WTC11 (cell line): ENCODE results near the gene SCN4A. TPM values are rescaled to one million over a fixed set of nuclear protein-coding genes. Genes with fewer than 3 reads are reported as not detected.

ENCODE experiments used
- ATAC-seq: fragments of 200-7000 bp; cut with Tn5 transposase; 2 replicates; pipeline ENCODE4 v1.10.0; 2021; ENCODE audit warnings: mild to moderate bottlenecking, moderate library complexity
- CTCF ChIA-PET: fragments of 300-600 bp; sonication (Branson Sonifier 250); formaldehyde crosslinking; loops from one replicate; lab custom pipeline; 2021; ENCODE audit warnings: antibody characterized with exemption; lab: Charles Lee
- POLR2A ChIA-PET: fragments of 350-600 bp; sonication (Branson Sonifier 250); formaldehyde crosslinking; loops from one replicate; lab custom pipeline; 2021; ENCODE audit warnings: antibody characterized with exemption; lab: Charles Lee
- DNase-seq: peaks from one replicate; pipeline ENCODE4 v3.0.0; 2021; ENCODE audit warnings: low spot score
- H3K27ac Mint-ChIP-seq: 2 replicates; pipeline ENCODE4 v1.8.0; 2021; ENCODE audit warnings: mixed read lengths
- H3K27me3 Mint-ChIP-seq: 2 replicates; pipeline ENCODE4 v1.8.0; 2021; ENCODE audit warnings: low read depth, mild to moderate bottlenecking, moderate library complexity, mixed read lengths
- H3K36me3 Mint-ChIP-seq: 2 replicates; pipeline ENCODE4 v1.8.0; 2021; ENCODE audit warnings: mixed read lengths
- H3K4me1 Mint-ChIP-seq: 2 replicates; pipeline ENCODE4 v1.8.0; 2022; ENCODE audit warnings: mixed read lengths
- H3K4me3 Mint-ChIP-seq: 2 replicates; pipeline ENCODE4 v1.8.0; 2021; ENCODE audit warnings: mild to moderate bottlenecking, moderate library complexity, mixed read lengths
- H3K9me3 Mint-ChIP-seq: 2 replicates; pipeline ENCODE4 v1.8.0; 2021; ENCODE audit warnings: mixed read lengths
- ARID4B ChIP-seq: sonication (generic); formaldehyde crosslinking; IDR thresholded peaks from 2 replicates; pipeline ENCODE4 v1.8.0; 2023; ENCODE audit warnings: missing genetic modification reagents, mild to moderate bottlenecking, borderline replicate concordance
- CBFB ChIP-seq: sonication (generic); formaldehyde crosslinking; IDR thresholded peaks from 2 replicates; pipeline ENCODE4 v1.8.1; 2022; ENCODE audit warnings: mild to moderate bottlenecking, low read depth, missing genetic modification reagents
- HMGA2 ChIP-seq: fragments of 250-450 bp; sonication (Bioruptor Pico); IDR thresholded peaks from 2 replicates; pipeline ENCODE4 v1.4.0; 2021; ENCODE audit warnings: mild to moderate bottlenecking, moderate library complexity
- IRF2 ChIP-seq: sonication (generic); formaldehyde crosslinking; IDR thresholded peaks from 2 replicates; pipeline ENCODE4 v1.8.0; 2022; ENCODE audit warnings: low read depth, missing genetic modification reagents, borderline replicate concordance
- JAZF1 ChIP-seq: fragments of 250-450 bp; sonication (Bioruptor Pico); IDR thresholded peaks from 2 replicates; pipeline ENCODE4 v1.9.0; 2021; ENCODE audit warnings: moderate library complexity, mild to moderate bottlenecking, inconsistent platforms
- NFYB ChIP-seq: sonication (generic); formaldehyde crosslinking; conservative IDR thresholded peaks from 2 replicates; pipeline ENCODE4 v1.8.0; 2022; ENCODE audit warnings: low read depth, missing genetic modification reagents
- NR3C1 ChIP-seq: sonication (generic); formaldehyde crosslinking; conservative IDR thresholded peaks from 2 replicates; pipeline ENCODE4 v1.8.1; 2023; ENCODE audit warnings: low read depth, mild to moderate bottlenecking, missing genetic modification reagents
- RELA ChIP-seq: sonication (generic); formaldehyde crosslinking; IDR thresholded peaks from 2 replicates; pipeline ENCODE4 v1.8.1; 2022; ENCODE audit warnings: missing genetic modification reagents, mild to moderate bottlenecking, borderline replicate concordance
- SMAD3 ChIP-seq: sonication (generic); formaldehyde crosslinking; IDR thresholded peaks from 2 replicates; pipeline ENCODE4 v1.8.0; 2022; ENCODE audit warnings: missing genetic modification reagents, mild to moderate bottlenecking, borderline replicate concordance
- TEAD1 ChIP-seq: sonication (generic); formaldehyde crosslinking; IDR thresholded peaks from 2 replicates; pipeline ENCODE4 v1.8.0; 2022; ENCODE audit warnings: mild to moderate bottlenecking, missing genetic modification reagents
- TP53 ChIP-seq: sonication (generic); formaldehyde crosslinking; IDR thresholded peaks from 2 replicates; pipeline ENCODE4 v1.8.1; 2023; ENCODE audit warnings: mild to moderate bottlenecking, missing genetic modification reagents
- ZNF121 ChIP-seq: sonication (generic); formaldehyde crosslinking; IDR thresholded peaks from 2 replicates; pipeline ENCODE4 v1.8.0; 2023; ENCODE audit warnings: missing genetic modification reagents
- ZNF138 ChIP-seq: sonication (generic); formaldehyde crosslinking; conservative IDR thresholded peaks from 2 replicates; pipeline ENCODE4 v1.8.1; 2022; ENCODE audit warnings: mild to moderate bottlenecking, moderate library complexity, missing genetic modification reagents
- total RNA-seq: library from RNA; stranded (reverse); gene quantifications from 3 replicates; pipeline ENCODE4 v1.2.3, GENCODE V29; 2021
- TF ChIP-seq, protein P1 (sequence below): sonication (generic); formaldehyde crosslinking; conservative IDR thresholded peaks from 2 replicates; pipeline ENCODE4 v1.8.1; 2023; ENCODE audit warnings: mild to moderate bottlenecking, low read depth, missing genetic modification reagents, moderate library complexity
- TF ChIP-seq, protein P2 (sequence below): sonication (generic); formaldehyde crosslinking; IDR thresholded peaks from 2 replicates; pipeline ENCODE4 v1.8.0; 2022; ENCODE audit warnings: mild to moderate bottlenecking, missing genetic modification reagents
- TF ChIP-seq, protein P3 (sequence below): sonication (generic); formaldehyde crosslinking; IDR thresholded peaks from 2 replicates; pipeline ENCODE4 v1.8.1; 2023; ENCODE audit warnings: mild to moderate bottlenecking, missing genetic modification reagents
- TF ChIP-seq, protein P4 (sequence below): sonication (generic); formaldehyde crosslinking; IDR thresholded peaks from 2 replicates; pipeline ENCODE4 v1.8.0; 2022; ENCODE audit warnings: mild to moderate bottlenecking, missing genetic modification reagents

SCN4A gene
- total RNA-seq, 1 experiment from 2014 or later, result 5.8 TPM

- Mint-ChIP-seq H3K27ac (no peak overlapping the region), H3K4me3 (peak overlapping the region; percentile 76), H3K9me3 (no peaks in the 10 kb centered on the region), H3K4me1 (peaks cover 20% of the 10 kb centered on the region), H3K27me3 (no peaks in the 10 kb centered on the region), H3K36me3 (no peaks in the 10 kb centered on the region; the same call in 1 of the 2 replicates)
- POLR2A ChIA-PET, result interaction anchor here (1.4 kb wide), 1 partner anchor 9 kb away, joined by 3 read pairs; no protein-coding TSS in a partner anchor
- TF ChIP-seq, protein P1, sequence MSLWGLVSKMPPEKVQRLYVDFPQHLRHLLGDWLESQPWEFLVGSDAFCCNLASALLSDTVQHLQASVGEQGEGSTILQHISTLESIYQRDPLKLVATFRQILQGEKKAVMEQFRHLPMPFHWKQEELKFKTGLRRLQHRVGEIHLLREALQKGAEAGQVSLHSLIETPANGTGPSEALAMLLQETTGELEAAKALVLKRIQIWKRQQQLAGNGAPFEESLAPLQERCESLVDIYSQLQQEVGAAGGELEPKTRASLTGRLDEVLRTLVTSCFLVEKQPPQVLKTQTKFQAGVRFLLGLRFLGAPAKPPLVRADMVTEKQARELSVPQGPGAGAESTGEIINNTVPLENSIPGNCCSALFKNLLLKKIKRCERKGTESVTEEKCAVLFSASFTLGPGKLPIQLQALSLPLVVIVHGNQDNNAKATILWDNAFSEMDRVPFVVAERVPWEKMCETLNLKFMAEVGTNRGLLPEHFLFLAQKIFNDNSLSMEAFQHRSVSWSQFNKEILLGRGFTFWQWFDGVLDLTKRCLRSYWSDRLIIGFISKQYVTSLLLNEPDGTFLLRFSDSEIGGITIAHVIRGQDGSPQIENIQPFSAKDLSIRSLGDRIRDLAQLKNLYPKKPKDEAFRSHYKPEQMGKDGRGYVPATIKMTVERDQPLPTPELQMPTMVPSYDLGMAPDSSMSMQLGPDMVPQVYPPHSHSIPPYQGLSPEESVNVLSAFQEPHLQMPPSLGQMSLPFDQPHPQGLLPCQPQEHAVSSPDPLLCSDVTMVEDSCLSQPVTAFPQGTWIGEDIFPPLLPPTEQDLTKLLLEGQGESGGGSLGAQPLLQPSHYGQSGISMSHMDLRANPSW (CRISPR knock-in tag), result no peak
- no peak for TF ChIP-seq HMGA2 (CRISPR knock-in tag)
- TF ChIP-seq, protein P2, sequence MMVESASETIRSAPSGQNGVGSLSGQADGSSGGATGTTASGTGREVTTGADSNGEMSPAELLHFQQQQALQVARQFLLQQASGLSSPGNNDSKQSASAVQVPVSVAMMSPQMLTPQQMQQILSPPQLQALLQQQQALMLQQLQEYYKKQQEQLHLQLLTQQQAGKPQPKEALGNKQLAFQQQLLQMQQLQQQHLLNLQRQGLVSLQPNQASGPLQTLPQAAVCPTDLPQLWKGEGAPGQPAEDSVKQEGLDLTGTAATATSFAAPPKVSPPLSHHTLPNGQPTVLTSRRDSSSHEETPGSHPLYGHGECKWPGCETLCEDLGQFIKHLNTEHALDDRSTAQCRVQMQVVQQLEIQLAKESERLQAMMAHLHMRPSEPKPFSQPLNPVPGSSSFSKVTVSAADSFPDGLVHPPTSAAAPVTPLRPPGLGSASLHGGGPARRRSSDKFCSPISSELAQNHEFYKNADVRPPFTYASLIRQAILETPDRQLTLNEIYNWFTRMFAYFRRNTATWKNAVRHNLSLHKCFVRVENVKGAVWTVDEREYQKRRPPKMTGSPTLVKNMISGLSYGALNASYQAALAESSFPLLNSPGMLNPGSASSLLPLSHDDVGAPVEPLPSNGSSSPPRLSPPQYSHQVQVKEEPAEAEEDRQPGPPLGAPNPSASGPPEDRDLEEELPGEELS (CRISPR knock-in tag), result no peak
- TF ChIP-seq SMAD3, result no peak
- TF ChIP-seq ZNF138 (CRISPR knock-in tag), result no peak
- TF ChIP-seq, protein P3, sequence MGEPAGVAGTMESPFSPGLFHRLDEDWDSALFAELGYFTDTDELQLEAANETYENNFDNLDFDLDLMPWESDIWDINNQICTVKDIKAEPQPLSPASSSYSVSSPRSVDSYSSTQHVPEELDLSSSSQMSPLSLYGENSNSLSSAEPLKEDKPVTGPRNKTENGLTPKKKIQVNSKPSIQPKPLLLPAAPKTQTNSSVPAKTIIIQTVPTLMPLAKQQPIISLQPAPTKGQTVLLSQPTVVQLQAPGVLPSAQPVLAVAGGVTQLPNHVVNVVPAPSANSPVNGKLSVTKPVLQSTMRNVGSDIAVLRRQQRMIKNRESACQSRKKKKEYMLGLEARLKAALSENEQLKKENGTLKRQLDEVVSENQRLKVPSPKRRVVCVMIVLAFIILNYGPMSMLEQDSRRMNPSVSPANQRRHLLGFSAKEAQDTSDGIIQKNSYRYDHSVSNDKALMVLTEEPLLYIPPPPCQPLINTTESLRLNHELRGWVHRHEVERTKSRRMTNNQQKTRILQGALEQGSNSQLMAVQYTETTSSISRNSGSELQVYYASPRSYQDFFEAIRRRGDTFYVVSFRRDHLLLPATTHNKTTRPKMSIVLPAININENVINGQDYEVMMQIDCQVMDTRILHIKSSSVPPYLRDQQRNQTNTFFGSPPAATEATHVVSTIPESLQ (CRISPR knock-in tag), result no peak
- no peak for TF ChIP-seq JAZF1 (CRISPR knock-in tag)
- TF ChIP-seq ARID4B (CRISPR knock-in tag), result no peak
- TF ChIP-seq RELA (CRISPR knock-in tag), result no peak
- TF ChIP-seq NFYB, result no peak
- TF ChIP-seq NR3C1 (CRISPR knock-in tag), result no peak
- no peak for TF ChIP-seq TEAD1 (CRISPR knock-in tag)
- TF ChIP-seq ZNF121 (CRISPR knock-in tag), result no peak
- TF ChIP-seq CBFB (CRISPR knock-in tag), result no peak
- TF ChIP-seq, protein P4, sequence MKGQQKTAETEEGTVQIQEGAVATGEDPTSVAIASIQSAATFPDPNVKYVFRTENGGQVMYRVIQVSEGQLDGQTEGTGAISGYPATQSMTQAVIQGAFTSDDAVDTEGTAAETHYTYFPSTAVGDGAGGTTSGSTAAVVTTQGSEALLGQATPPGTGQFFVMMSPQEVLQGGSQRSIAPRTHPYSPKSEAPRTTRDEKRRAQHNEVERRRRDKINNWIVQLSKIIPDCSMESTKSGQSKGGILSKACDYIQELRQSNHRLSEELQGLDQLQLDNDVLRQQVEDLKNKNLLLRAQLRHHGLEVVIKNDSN (CRISPR knock-in tag), result no peak
- TF ChIP-seq IRF2, result no peak
- no peak for TF ChIP-seq TP53 (CRISPR knock-in tag)
- ATAC-seq, result no peak
- CTCF ChIA-PET, result interaction anchor here (1.4 to 4.0 kb wide), 7 partner anchors 14 to 66 kb away, joined by 4 to 46 read pairs (median 16); partner anchors contain the start of gene CSHL1
- DNase-seq, result no peak
Observed at GRCh38 chr17:63960430-63960829, 12.3 kb downstream of the SCN4A start.
